Smooth muscle cell (in vitro differentiated cells): Measurements from ENCODE around the gene SYNPO. TPM values are rescaled to one million over a fixed set of nuclear protein-coding genes. Genes with fewer than 3 reads are reported as not detected.

ENCODE experiments used
- DNase-seq: peaks from one replicate; lab custom pipeline; 2025; ENCODE audit not compliant: unreplicated experiment; lab: John Stamatoyannopoulos, UW
- H2AFZ ChIP-seq: fragments of 200-600 bp; sonication (generic); 2 replicates; pipeline ENCODE4 v1.6.0; 2016; ENCODE audit warnings: antibody characterized with exemption, low read depth, mild to moderate bottlenecking
- H3F3A ChIP-seq: fragments of 200-600 bp; sonication (generic); 2 replicates; pipeline ENCODE4 v1.6.0; 2017; ENCODE audit warnings: antibody characterized with exemption, low read depth
- H3K27ac ChIP-seq: fragments of 200-600 bp; sonication (generic); 2 replicates; pipeline ENCODE4 v1.5.1; 2016; ENCODE audit warnings: low read depth, mild to moderate bottlenecking
- H3K27me3 ChIP-seq: fragments of 200-600 bp; sonication (generic); 2 replicates; pipeline ENCODE4 v1.6.1; 2016; ENCODE audit warnings: low read depth, mild to moderate bottlenecking
- H3K36me3 ChIP-seq: fragments of 200-600 bp; sonication (generic); 2 replicates; pipeline ENCODE4 v1.5.1; 2016; ENCODE audit warnings: low read depth
- H3K4me1 ChIP-seq: fragments of 200-600 bp; sonication (generic); 2 replicates; pipeline ENCODE4 v1.5.1; 2016; ENCODE audit warnings: low read depth
- H3K4me2 ChIP-seq: fragments of 200-600 bp; sonication (generic); 2 replicates; pipeline ENCODE4 v1.6.0; 2016; ENCODE audit warnings: mild to moderate bottlenecking
- H3K4me3 ChIP-seq: fragments of 200-600 bp; sonication (generic); 2 replicates; pipeline ENCODE4 v1.5.1; 2016; ENCODE audit warnings: mild to moderate bottlenecking
- H3K79me2 ChIP-seq: fragments of 200-600 bp; sonication (generic); 2 replicates; pipeline ENCODE4 v1.6.0; 2016; ENCODE audit warnings: low read depth, mild to moderate bottlenecking
- H3K9ac ChIP-seq: fragments of 200-600 bp; sonication (generic); 2 replicates; pipeline ENCODE4 v1.6.0; 2016; ENCODE audit warnings: low read depth
- H3K9me3 ChIP-seq: fragments of 200-600 bp; sonication (generic); replicated peaks from 2 replicates; pipeline ENCODE4 v1.5.1; 2016; ENCODE audit warnings: low read depth
- H4K20me1 ChIP-seq: fragments of 200-600 bp; sonication (generic); 2 replicates; pipeline ENCODE4 v1.6.0; 2016; ENCODE audit warnings: low read depth
- WGBS: methylation state at CpG from one replicate; pipeline ENCODE4 v1.1.7; 2016; ENCODE audit warnings: low lambda C conversion rate; 5-methylcytosine and 5-hydroxymethylcytosine counted together
- polyA plus RNA-seq: library from polyadenylated mRNA; unstranded; fragments of >200 nt; fragmentation: Nextera tagmentation; extraction: Ambion mirVana; gene quantifications from 2 replicates; pipeline ENCODE4 v1.2.1, GENCODE V29; 2016
- total RNA-seq: library from RNA; depleted of rRNA; stranded (reverse); fragments of >200 nt; gene quantifications from 2 replicates; pipeline ENCODE4 v1.2.3, GENCODE V29; 2014
- TF ChIP-seq, protein P1 (sequence below): fragments of 200-600 bp; sonication (generic); IDR thresholded peaks from 2 replicates; pipeline ENCODE4 v1.5.1; 2017; ENCODE audit warnings: borderline replicate concordance, mild to moderate bottlenecking, antibody characterized with exemption; ENCODE audit not compliant: insufficient read depth, poor library complexity, severe bottlenecking

The SYNPO gene
- total and polyA plus RNA-seq, 2 experiments from 2014 or later = 34.2 to 46.4 TPM

DNA sequence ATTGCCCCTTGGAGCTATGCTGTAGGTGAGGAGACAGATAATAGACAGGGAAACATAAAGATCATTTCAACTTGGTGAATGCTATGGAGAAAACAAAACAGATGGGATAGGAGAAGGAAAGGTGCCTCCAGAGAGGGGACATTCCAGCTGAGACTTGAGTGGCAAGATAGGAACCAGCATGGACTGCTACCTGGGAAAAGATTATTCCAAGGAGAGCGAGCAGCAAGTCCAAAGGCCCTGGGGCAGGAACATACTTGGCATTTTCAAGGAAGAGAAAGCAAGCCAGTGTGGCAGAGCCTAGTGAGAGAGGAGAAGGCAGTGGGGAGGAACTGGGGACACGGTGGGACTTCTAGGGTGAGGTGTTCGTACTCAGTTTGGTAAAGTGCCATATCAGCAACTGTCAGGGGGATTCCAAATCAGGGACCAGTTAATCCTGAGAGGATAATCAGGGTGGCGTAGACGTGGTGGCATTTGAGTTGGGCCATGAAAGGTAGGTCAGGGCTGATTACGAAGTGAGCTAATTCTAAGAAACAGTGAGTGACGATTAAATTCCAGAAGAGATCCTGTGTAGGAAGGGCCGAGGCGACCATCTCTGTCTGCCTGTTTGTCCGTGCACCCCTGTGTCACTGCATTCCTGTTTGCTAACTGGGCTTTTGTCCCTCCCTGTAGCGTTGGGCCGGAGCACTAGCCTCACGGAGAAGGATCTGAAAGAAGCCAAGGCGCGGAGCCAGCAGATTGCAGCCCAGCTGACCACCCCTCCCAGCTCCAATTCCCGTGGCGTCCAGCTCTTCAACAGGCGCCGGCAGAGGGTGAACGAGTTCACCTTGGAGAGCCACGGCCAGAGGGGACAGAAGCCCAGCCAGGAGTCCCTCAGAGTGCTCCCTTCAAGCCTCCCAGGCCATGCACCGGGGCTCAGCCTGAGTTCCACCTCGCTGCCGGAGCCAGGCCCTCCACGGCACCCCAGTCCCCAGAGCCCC is 7.1 kb downstream of the SYNPO start:
- peaks cover 34% of the 10 kb centered on the region for H3F3A ChIP-seq
- no peaks in the 10 kb centered on the region for H3K9me3 ChIP-seq
- peak overlapping the region; percentile 20 for H3K27ac ChIP-seq
- 85% methylated on average over 25 of the region's 25 CpGs for WGBS
- no peaks in the 10 kb centered on the region for H3K27me3 ChIP-seq
- TF ChIP-seq, protein P1, sequence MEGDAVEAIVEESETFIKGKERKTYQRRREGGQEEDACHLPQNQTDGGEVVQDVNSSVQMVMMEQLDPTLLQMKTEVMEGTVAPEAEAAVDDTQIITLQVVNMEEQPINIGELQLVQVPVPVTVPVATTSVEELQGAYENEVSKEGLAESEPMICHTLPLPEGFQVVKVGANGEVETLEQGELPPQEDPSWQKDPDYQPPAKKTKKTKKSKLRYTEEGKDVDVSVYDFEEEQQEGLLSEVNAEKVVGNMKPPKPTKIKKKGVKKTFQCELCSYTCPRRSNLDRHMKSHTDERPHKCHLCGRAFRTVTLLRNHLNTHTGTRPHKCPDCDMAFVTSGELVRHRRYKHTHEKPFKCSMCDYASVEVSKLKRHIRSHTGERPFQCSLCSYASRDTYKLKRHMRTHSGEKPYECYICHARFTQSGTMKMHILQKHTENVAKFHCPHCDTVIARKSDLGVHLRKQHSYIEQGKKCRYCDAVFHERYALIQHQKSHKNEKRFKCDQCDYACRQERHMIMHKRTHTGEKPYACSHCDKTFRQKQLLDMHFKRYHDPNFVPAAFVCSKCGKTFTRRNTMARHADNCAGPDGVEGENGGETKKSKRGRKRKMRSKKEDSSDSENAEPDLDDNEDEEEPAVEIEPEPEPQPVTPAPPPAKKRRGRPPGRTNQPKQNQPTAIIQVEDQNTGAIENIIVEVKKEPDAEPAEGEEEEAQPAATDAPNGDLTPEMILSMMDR = no peak
- H3K4me3 ChIP-seq = no peak overlapping the region
- H2AFZ ChIP-seq = no peak overlapping the region
- DNase-seq = no peak
- H4K20me1 ChIP-seq = peaks cover 99% of the 10 kb centered on the region
- H3K4me2 ChIP-seq = no peak overlapping the region
- peaks cover 88% of the 10 kb centered on the region for H3K79me2 ChIP-seq
- H3K36me3 ChIP-seq = no peaks in the 10 kb centered on the region
- peaks cover 55% of the 10 kb centered on the region for H3K4me1 ChIP-seq
- no peak overlapping the region for H3K9ac ChIP-seq

DNA sequence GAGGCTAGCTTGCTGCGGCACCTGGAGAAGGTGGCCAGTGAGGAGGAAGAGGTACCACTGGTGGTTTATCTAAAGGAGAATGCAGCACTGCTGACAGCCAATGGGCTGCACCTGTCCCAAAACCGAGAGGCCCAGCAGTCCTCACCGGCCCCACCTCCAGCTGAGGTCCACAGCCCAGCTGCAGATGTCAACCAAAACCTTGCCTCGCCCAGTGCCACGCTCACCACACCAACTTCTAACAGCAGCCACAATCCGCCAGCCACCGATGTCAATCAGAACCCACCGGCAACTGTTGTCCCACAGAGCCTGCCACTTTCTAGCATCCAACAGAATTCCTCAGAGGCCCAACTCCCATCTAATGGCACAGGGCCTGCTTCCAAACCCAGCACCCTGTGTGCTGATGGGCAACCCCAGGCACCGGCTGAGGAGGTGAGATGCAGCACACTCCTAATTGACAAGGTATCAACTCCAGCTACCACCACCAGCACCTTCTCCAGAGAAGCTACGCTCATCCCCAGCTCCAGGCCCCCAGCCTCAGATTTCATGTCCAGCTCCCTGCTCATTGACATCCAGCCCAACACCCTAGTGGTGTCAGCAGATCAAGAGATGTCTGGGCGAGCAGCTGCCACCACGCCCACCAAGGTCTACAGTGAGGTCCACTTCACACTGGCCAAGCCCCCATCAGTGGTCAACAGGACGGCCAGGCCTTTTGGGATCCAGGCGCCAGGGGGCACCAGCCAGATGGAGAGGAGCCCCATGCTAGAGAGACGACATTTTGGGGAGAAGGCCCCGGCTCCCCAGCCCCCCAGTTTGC is 8.0 kb downstream of the SYNPO start:
- peaks cover 34% of the 10 kb centered on the region for H3F3A ChIP-seq
- H3K36me3 ChIP-seq = no peaks in the 10 kb centered on the region
- peaks cover 100% of the 10 kb centered on the region for H4K20me1 ChIP-seq
- H3K4me2 ChIP-seq = no peak overlapping the region
- H3K27ac ChIP-seq = peak overlapping the region; percentile 20
- H3K9ac ChIP-seq = no peak overlapping the region
- TF ChIP-seq, protein P1 = no peak
- H3K27me3 ChIP-seq = no peaks in the 10 kb centered on the region
- H3K4me1 ChIP-seq = peaks cover 53% of the 10 kb centered on the region
- peaks cover 89% of the 10 kb centered on the region for H3K79me2 ChIP-seq
- no peaks in the 10 kb centered on the region for H3K9me3 ChIP-seq
- DNase-seq = no peak
- H2AFZ ChIP-seq = no peak overlapping the region
- no peak overlapping the region for H3K4me3 ChIP-seq
- 97% methylated on average over 16 of the region's 16 CpGs for WGBS

DNA sequence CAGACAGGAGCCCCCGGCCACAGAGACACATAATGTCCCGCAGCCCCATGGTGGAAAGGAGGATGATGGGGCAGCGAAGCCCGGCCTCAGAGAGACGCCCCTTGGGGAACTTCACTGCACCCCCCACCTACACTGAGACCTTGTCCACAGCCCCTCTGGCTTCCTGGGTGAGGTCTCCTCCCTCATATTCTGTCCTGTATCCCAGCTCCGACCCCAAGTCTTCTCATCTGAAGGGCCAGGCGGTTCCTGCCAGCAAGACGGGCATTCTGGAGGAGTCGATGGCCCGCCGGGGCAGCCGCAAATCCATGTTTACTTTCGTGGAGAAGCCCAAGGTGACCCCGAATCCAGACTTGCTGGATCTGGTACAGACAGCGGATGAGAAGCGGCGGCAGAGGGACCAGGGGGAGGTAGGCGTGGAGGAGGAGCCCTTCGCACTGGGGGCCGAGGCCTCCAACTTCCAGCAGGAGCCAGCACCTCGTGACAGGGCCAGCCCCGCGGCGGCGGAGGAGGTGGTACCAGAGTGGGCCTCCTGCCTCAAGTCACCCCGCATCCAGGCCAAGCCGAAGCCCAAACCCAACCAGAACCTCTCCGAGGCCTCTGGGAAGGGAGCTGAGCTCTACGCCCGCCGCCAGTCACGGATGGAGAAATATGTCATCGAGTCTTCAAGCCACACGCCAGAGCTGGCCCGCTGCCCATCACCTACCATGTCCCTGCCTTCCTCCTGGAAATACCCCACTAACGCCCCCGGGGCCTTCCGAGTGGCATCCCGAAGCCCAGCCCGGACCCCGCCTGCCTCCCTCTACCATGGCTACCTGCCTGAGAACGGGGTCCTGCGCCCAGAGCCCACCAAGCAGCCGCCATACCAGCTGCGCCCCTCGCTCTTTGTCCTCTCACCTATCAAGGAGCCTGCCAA is 8.9 kb downstream of the SYNPO start:
- H3K9me3 ChIP-seq = no peaks in the 10 kb centered on the region
- H3K27me3 ChIP-seq = no peaks in the 10 kb centered on the region
- no peak for DNase-seq
- 98% methylated on average over 38 of the region's 46 CpGs for WGBS
- TF ChIP-seq, protein P1 = no peak
- H3K4me3 ChIP-seq = no peak overlapping the region
- H3K79me2 ChIP-seq = peaks cover 87% of the 10 kb centered on the region
- peaks cover 46% of the 10 kb centered on the region for H3K4me1 ChIP-seq
- H2AFZ ChIP-seq = no peak overlapping the region
- no peak overlapping the region for H3K27ac ChIP-seq
- H3K36me3 ChIP-seq = no peaks in the 10 kb centered on the region
- H3K4me2 ChIP-seq = no peak overlapping the region
- H3K9ac ChIP-seq = no peak overlapping the region
- H3F3A ChIP-seq = peaks cover 33% of the 10 kb centered on the region
- peaks cover 100% of the 10 kb centered on the region for H4K20me1 ChIP-seq
